Temporal lobe (tissue), 2 donors: ENCODE results near the gene PPARG. TPM values are rescaled to one million over a fixed set of nuclear protein-coding genes. Genes with fewer than 3 reads are reported as not detected.

Experiments
- small RNA-seq: library from RNA; depleted of rRNA; stranded (forward); fragments of <200 nt; gene quantifications from one replicate; pipeline ENCODE3, GENCODE V24; 2014; ENCODE audit warnings: low replicate concordance
- total RNA-seq: library from RNA; depleted of rRNA; stranded (reverse); fragments of >200 nt; gene quantifications from one replicate; pipeline ENCODE4 v1.2.3, GENCODE V29; 2014

Gene PPARG
- total RNA-seq, 1 donor from 2014 or later = 1.7 TPM

Small RNAs within 50 kb of the gene (small RNA-seq; reads per million reads assigned to genes)
- not detected for gene AC091492.1

Other genes with a start within 250 kb of the PPARG start
- 3.4 TPM for gene TIMP4, start 130.2 kb upstream of the PPARG start, total RNA-seq
- gene TSEN2, start 195.4 kb downstream of the PPARG start, total RNA-seq = 22.4 TPM